GM23338 (cell line): Measurements from ENCODE around the gene L1CAM. TPM values are rescaled to one million over a fixed set of nuclear protein-coding genes. Genes with fewer than 3 reads are reported as not detected.

ENCODE experiments used
- ATAC-seq: fragments of 200-7000 bp; cut with Tn5 transposase; 3 replicates; pipeline ENCODE4 v1.9.1; 2020
- DNase-seq: peaks from one replicate; pipeline ENCODE4 v3.0.0-alpha.2; 2015; ENCODE audit warnings: low spot score
- H2AFZ ChIP-seq: fragments of 200-600 bp; sonication (generic); 2 replicates; pipeline ENCODE4 v1.8.0; 2016; ENCODE audit warnings: antibody characterized with exemption, mild to moderate bottlenecking, moderate library complexity
- H3F3A ChIP-seq: fragments of 200-600 bp; sonication (generic); replicated peaks from 2 replicates; pipeline ENCODE4 v1.8.0; 2017; ENCODE audit warnings: antibody characterized with exemption, mixed run types, low read depth
- H3K27ac ChIP-seq: fragments of 200-600 bp; sonication (generic); 2 replicates; pipeline ENCODE4 v1.6.1; 2016; ENCODE audit warnings: low read depth
- H3K27me3 ChIP-seq: fragments of 200-600 bp; sonication (generic); 2 replicates; pipeline ENCODE4 v1.8.0; 2016; ENCODE audit warnings: mild to moderate bottlenecking, mixed run types, moderate library complexity; ENCODE audit not compliant: insufficient read depth
- H3K36me3 ChIP-seq: fragments of 200-600 bp; sonication (generic); 2 replicates; pipeline ENCODE4 v1.8.0; 2016; ENCODE audit warnings: mild to moderate bottlenecking; ENCODE audit not compliant: insufficient read depth
- H3K4me1 ChIP-seq: fragments of 200-600 bp; sonication (generic); 2 replicates; pipeline ENCODE4 v1.8.0; 2016; ENCODE audit warnings: mild to moderate bottlenecking, moderate library complexity; ENCODE audit not compliant: insufficient read depth
- H3K4me2 ChIP-seq: fragments of 200-600 bp; sonication (generic); 2 replicates; pipeline ENCODE4 v1.7.1; 2017; ENCODE audit warnings: mixed run types
- H3K4me3 ChIP-seq: fragments of 200-600 bp; sonication (generic); 2 replicates; pipeline ENCODE4 v1.6.1; 2016; ENCODE audit warnings: mixed run types
- H3K79me2 ChIP-seq: fragments of 200-600 bp; sonication (generic); replicated peaks from 2 replicates; pipeline ENCODE4 v1.8.0; 2017; ENCODE audit warnings: mild to moderate bottlenecking; ENCODE audit not compliant: insufficient read depth
- H3K9me2 ChIP-seq: fragments of 200-600 bp; sonication (generic); 2 replicates; pipeline ENCODE4 v1.8.0; 2017; ENCODE audit not compliant: insufficient read depth
- H4K20me1 ChIP-seq: fragments of 200-600 bp; sonication (generic); replicated peaks from 2 replicates; pipeline ENCODE4 v1.8.0; 2017; ENCODE audit warnings: mild to moderate bottlenecking; ENCODE audit not compliant: insufficient read depth
- H3K27ac Mint-ChIP-seq: 2 replicates; pipeline ENCODE4 v1.8.0; 2020; ENCODE audit warnings: inconsistent platforms, mild to moderate bottlenecking, moderate library complexity, mixed read lengths
- H3K27me3 Mint-ChIP-seq: 3 replicates; pipeline ENCODE4 v1.8.0; 2022; ENCODE audit warnings: low read depth, mild to moderate bottlenecking, moderate library complexity, mixed read lengths, inconsistent platforms; ENCODE audit not compliant: insufficient read depth, poor library complexity
- H3K36me3 Mint-ChIP-seq: 3 replicates; pipeline ENCODE4 v1.8.0; 2021; ENCODE audit warnings: low read depth, mild to moderate bottlenecking, inconsistent platforms, moderate library complexity, mixed read lengths
- H3K4me1 Mint-ChIP-seq: 3 replicates; pipeline ENCODE4 v1.8.0; 2020; ENCODE audit warnings: mild to moderate bottlenecking, inconsistent platforms, mixed read lengths
- H3K4me3 Mint-ChIP-seq: 3 replicates; pipeline ENCODE4 v1.8.0; 2021; ENCODE audit warnings: moderate library complexity, mild to moderate bottlenecking, inconsistent platforms, mixed read lengths
- H3K9me3 Mint-ChIP-seq: 3 replicates; pipeline ENCODE4 v1.8.0; 2020; ENCODE audit warnings: moderate library complexity, mild to moderate bottlenecking, inconsistent platforms, mixed read lengths
- CREB1 ChIP-seq: fragments of 250-450 bp; sonication (Bioruptor Pico); IDR thresholded peaks from 2 replicates; pipeline ENCODE4 v1.5.0; 2020; ENCODE audit warnings: low read depth, mild to moderate bottlenecking, moderate library complexity
- EZH2 ChIP-seq: fragments of 200-600 bp; sonication (generic); IDR thresholded peaks from one replicate; pipeline ENCODE4 v1.8.0; 2017; ENCODE audit warnings: antibody characterized with exemption, mild to moderate bottlenecking, low read depth; ENCODE audit not compliant: unreplicated experiment
- EZH2phosphoT487 ChIP-seq: fragments of 200-600 bp; sonication (generic); IDR thresholded peaks from one replicate; pipeline ENCODE4 v1.8.1; 2018; ENCODE audit warnings: antibody characterized with exemption; ENCODE audit not compliant: unreplicated experiment
- JUNB ChIP-seq: IDR thresholded peaks from one replicate; pipeline ENCODE4 v1.6.1; 2016; ENCODE audit warnings: antibody characterized with exemption; ENCODE audit not compliant: unreplicated experiment
- NANOG ChIP-seq: IDR thresholded peaks from 2 replicates; pipeline ENCODE4 v1.6.1; 2016; ENCODE audit warnings: antibody characterized with exemption, borderline replicate concordance
- POLR2AphosphoS5 ChIP-seq: IDR thresholded peaks from 2 replicates; pipeline ENCODE4 v1.6.1; 2016; ENCODE audit warnings: antibody characterized with exemption, low read depth
- STAT1 ChIP-seq: IDR thresholded peaks from one replicate; pipeline ENCODE4 v1.6.1; 2016; ENCODE audit warnings: antibody characterized with exemption; ENCODE audit not compliant: unreplicated experiment
- ZNF114 ChIP-seq: fragments of 250-450 bp; sonication (Bioruptor Pico); IDR thresholded peaks from 2 replicates; pipeline ENCODE4 v1.5.0; 2020; ENCODE audit warnings: mild to moderate bottlenecking, moderate library complexity
- ZNF331 ChIP-seq: fragments of 250-450 bp; sonication (Bioruptor Pico); IDR thresholded peaks from 2 replicates; pipeline ENCODE4 v1.5.0; 2020; ENCODE audit warnings: low read depth, mild to moderate bottlenecking, moderate library complexity
- polyA plus RNA-seq: library from polyadenylated mRNA; unstranded; fragments of >200 nt; fragmentation: Nextera tagmentation; extraction: Ambion mirVana; gene quantifications from 2 replicates; pipeline ENCODE4 v1.2.1, GENCODE V29; 2016
- total RNA-seq: library from RNA; depleted of rRNA; stranded (reverse); fragments of >200 nt; shearing (Covaris generic); gene quantifications from 2 replicates; pipeline ENCODE4 v1.2.3, GENCODE V29; 2014
- TF ChIP-seq, protein P1 (sequence below), 2 experiments: fragments of 200-600 bp in 1 of 2; sonication (generic) in 1 of 2; conservative IDR thresholded peaks; 2 replicates each; pipeline versions ENCODE4 v1.5.1 to v1.6.1; 2016 to 2017; ENCODE audit warnings: antibody characterized with exemption in 2 of 2, low read depth in 2 of 2, mild to moderate bottlenecking in 2 of 2, moderate library complexity in 1 of 2
- TF ChIP-seq, protein P2 (sequence below): IDR thresholded peaks from 2 replicates; pipeline ENCODE4 v1.6.1; 2016; ENCODE audit warnings: antibody characterized with exemption
- TF ChIP-seq, protein P3 (sequence below): IDR thresholded peaks from one replicate; pipeline ENCODE4 v1.6.1; 2018; ENCODE audit warnings: antibody characterized with exemption; ENCODE audit not compliant: unreplicated experiment

Gene L1CAM
- total and polyA plus RNA-seq, 2 experiments from 2014 or later = 7.4 to 29.2 TPM

DNA sequence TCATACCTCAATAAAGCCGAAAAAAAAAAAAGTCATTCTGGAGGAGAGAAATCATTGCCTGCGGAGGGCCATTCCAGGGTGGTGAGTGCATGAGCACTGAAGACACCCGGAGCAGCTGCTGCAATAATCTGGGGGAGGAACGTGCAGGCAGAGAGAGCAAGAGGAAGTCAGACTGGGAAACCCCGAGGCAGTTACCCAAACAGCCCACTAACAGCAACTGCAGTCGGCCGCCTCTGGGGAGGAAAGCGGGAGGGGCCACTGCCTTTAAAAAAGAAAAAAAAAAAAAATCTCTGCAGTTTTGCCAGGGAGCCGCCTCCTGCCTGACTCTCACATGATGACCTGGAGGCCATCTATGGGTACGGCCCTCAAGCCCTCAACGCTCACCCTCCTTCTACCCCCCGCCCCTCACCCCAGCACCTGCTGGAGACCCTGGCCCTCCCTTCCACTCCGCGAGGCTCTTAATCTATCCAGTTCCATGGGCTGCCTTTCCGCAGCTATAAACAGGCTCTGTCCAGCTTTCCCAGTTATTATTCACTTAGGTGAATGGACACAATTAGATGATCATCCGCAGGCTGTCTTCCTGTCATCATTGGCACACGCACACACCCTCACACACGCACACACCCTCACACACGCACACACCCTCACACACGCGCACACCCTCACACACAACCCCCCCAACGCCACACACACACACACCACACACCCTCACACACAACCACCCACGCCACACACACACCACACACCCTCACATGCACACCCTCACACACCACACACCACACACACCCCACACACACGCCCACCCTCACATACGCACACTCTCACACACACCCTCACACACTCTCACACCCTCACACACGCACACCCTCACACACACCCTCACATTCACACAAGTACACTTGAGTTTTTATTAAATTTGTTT lies 15.1 kb upstream of the L1CAM start (continued):
- TF ChIP-seq JUNB = no peak
- TF ChIP-seq, protein P1, sequence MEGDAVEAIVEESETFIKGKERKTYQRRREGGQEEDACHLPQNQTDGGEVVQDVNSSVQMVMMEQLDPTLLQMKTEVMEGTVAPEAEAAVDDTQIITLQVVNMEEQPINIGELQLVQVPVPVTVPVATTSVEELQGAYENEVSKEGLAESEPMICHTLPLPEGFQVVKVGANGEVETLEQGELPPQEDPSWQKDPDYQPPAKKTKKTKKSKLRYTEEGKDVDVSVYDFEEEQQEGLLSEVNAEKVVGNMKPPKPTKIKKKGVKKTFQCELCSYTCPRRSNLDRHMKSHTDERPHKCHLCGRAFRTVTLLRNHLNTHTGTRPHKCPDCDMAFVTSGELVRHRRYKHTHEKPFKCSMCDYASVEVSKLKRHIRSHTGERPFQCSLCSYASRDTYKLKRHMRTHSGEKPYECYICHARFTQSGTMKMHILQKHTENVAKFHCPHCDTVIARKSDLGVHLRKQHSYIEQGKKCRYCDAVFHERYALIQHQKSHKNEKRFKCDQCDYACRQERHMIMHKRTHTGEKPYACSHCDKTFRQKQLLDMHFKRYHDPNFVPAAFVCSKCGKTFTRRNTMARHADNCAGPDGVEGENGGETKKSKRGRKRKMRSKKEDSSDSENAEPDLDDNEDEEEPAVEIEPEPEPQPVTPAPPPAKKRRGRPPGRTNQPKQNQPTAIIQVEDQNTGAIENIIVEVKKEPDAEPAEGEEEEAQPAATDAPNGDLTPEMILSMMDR (conservative IDR thresholded peaks at IDR 0.05; ENCODE audit: low read depth in 2 of 2) = no peak
- no peak for TF ChIP-seq POLR2AphosphoS5
- TF ChIP-seq EZH2phosphoT487 = no peak
- TF ChIP-seq ZNF331 (CRISPR knock-in tag) = no peak
- no peak for TF ChIP-seq NANOG
- TF ChIP-seq ZNF114 (CRISPR knock-in tag) = no peak

DNA sequence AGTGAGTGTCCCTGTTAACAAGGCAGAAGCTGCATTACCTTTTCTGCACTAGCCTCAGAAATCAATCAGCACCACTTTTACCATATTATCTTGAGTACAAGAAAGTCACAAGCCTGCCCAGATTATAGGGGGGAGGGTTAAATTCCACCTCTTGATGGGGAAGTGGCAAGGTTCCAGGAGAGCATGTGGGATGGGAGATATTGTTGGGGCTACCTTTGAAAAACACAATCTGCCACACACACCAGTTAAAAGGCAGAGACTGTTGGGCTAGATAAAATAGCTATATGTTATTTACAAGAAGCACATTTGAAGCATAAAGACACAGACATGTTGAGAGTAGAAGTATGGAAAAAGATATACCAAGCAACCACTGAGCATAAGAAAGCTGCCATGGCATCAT lies 11.9 kb upstream of the L1CAM start:
- Mint-ChIP-seq H3K4me3 (no peak overlapping the region), H3K36me3 (no peaks in the 10 kb centered on the region), H3K9me3 (no peaks in the 10 kb centered on the region; the same call in 2 of the 3 replicates), H3K4me1 (peaks cover 15% of the 10 kb centered on the region), H3K27ac (no peak overlapping the region), H3K27me3 (peaks cover 8% of the 10 kb centered on the region)
- Histone ChIP-seq H3K27me3 (no peaks in the 10 kb centered on the region), H3K4me3 (no peak overlapping the region), H3K9me2 (no peaks in the 10 kb centered on the region), H3K4me1 (peaks cover 5% of the 10 kb centered on the region; the same call in 1 of the 2 replicates), H3F3A (no peaks in the 10 kb centered on the region), H3K27ac (no peak overlapping the region), H2AFZ (no peak overlapping the region), H4K20me1 (no peaks in the 10 kb centered on the region), H3K4me2 (no peak overlapping the region), H3K79me2 (no peaks in the 10 kb centered on the region), H3K36me3 (no peaks in the 10 kb centered on the region)
- ATAC-seq (no peak), DNase-seq (no peak)
- TF ChIP-seq, protein P2, sequence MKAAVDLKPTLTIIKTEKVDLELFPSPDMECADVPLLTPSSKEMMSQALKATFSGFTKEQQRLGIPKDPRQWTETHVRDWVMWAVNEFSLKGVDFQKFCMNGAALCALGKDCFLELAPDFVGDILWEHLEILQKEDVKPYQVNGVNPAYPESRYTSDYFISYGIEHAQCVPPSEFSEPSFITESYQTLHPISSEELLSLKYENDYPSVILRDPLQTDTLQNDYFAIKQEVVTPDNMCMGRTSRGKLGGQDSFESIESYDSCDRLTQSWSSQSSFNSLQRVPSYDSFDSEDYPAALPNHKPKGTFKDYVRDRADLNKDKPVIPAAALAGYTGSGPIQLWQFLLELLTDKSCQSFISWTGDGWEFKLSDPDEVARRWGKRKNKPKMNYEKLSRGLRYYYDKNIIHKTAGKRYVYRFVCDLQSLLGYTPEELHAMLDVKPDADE = no peak
- no peak for TF ChIP-seq NANOG
- no peak for TF ChIP-seq POLR2AphosphoS5
- TF ChIP-seq STAT1 = no peak
- no peak for TF ChIP-seq ZNF331 (CRISPR knock-in tag)
- TF ChIP-seq ZNF114 (CRISPR knock-in tag) = no peak
- TF ChIP-seq CREB1 = no peak
- no peak for TF ChIP-seq EZH2phosphoT487
- TF ChIP-seq EZH2 = no peak
- TF ChIP-seq, protein P3, sequence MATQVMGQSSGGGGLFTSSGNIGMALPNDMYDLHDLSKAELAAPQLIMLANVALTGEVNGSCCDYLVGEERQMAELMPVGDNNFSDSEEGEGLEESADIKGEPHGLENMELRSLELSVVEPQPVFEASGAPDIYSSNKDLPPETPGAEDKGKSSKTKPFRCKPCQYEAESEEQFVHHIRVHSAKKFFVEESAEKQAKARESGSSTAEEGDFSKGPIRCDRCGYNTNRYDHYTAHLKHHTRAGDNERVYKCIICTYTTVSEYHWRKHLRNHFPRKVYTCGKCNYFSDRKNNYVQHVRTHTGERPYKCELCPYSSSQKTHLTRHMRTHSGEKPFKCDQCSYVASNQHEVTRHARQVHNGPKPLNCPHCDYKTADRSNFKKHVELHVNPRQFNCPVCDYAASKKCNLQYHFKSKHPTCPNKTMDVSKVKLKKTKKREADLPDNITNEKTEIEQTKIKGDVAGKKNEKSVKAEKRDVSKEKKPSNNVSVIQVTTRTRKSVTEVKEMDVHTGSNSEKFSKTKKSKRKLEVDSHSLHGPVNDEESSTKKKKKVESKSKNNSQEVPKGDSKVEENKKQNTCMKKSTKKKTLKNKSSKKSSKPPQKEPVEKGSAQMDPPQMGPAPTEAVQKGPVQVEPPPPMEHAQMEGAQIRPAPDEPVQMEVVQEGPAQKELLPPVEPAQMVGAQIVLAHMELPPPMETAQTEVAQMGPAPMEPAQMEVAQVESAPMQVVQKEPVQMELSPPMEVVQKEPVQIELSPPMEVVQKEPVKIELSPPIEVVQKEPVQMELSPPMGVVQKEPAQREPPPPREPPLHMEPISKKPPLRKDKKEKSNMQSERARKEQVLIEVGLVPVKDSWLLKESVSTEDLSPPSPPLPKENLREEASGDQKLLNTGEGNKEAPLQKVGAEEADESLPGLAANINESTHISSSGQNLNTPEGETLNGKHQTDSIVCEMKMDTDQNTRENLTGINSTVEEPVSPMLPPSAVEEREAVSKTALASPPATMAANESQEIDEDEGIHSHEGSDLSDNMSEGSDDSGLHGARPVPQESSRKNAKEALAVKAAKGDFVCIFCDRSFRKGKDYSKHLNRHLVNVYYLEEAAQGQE = no peak
